Measurements from ENCODE around the gene L2HGDH. TPM values are rescaled to one million over a fixed set of nuclear protein-coding genes. Genes with fewer than 3 reads are reported as not detected.

The L2HGDH gene
- total RNA-seq, 1 experiment from 2014 or later: 22.6 TPM

- no peaks in the 10 kb centered on the region for H3K4me1 ChIP-seq (ENCODE audit: insufficient read depth, low read length)
- H3K79me1 ChIP-seq (ENCODE audit: insufficient read depth, low read depth, low read length, poor library complexity, severe bottlenecking): no peaks in the 10 kb centered on the region
- H3K4me3 Mint-ChIP-seq: no peak overlapping the region
- DNase-seq: no peak
- H3K27ac ChIP-seq (ENCODE audit: insufficient read length, low read depth, low read length): no peak overlapping the region
- no peaks in the 10 kb centered on the region for H4K20me1 ChIP-seq (ENCODE audit: control insufficient read depth, insufficient read depth, insufficient read length)
- no peak overlapping the region for H2BK15ac ChIP-seq (ENCODE audit: low read depth, low read length)
- H3K79me2 ChIP-seq (ENCODE audit: insufficient read depth, low read length): 0 out of 2 replicates have a peak, but pooled peaks cover 4% of the 10 kb centered on the region
- H3K36me3 Mint-ChIP-seq (ENCODE audit: insufficient read depth in 1 of 3, low read depth in 3 of 3): peaks cover 8% of the 10 kb centered on the region in 3 experiments
- H3K9me3 ChIP-seq (ENCODE audit: control insufficient read depth, low read depth, low read length): no peaks in the 10 kb centered on the region
- H3K4ac ChIP-seq (ENCODE audit: low read depth, low read length): no peak overlapping the region
- H3K4me1 Mint-ChIP-seq: peaks cover 33 to 36% of the 10 kb centered on the region in 2 experiments
- H3K4me2 ChIP-seq (ENCODE audit: insufficient read depth, insufficient read length, low read length): no peak overlapping the region
- no peak overlapping the region for H2BK12ac ChIP-seq (ENCODE audit: insufficient read length, low read depth, low read length)
- no peak overlapping the region for H4K91ac ChIP-seq (ENCODE audit: insufficient read length, low read depth, low read length)
- no peak overlapping the region for H3K56ac ChIP-seq (ENCODE audit: insufficient read length, low read depth, low read length)
- H3K23me2 ChIP-seq (ENCODE audit: insufficient read length, low read depth, low read length, poor library complexity, severe bottlenecking): peaks cover 7% of the 10 kb centered on the region
- H2AK5ac ChIP-seq (ENCODE audit: insufficient read length, low read length): no peak overlapping the region
- H3K27ac Mint-ChIP-seq: no peak overlapping the region
- H2BK5ac ChIP-seq (ENCODE audit: insufficient read length, low read length): no peak overlapping the region
- no peaks in the 10 kb centered on the region for H3K27me3 ChIP-seq (ENCODE audit: insufficient read depth, low read length)
- H3K27me3 Mint-ChIP-seq (ENCODE audit: low read depth): no peaks in the 10 kb centered on the region
- H3T11ph ChIP-seq (ENCODE audit: low read length): no peak overlapping the region
- H2BK120ac ChIP-seq (ENCODE audit: low read depth, low read length, poor library complexity, severe bottlenecking): no peak overlapping the region
- H2BK20ac ChIP-seq (ENCODE audit: low read depth, low read length, poor library complexity, severe bottlenecking): no peak overlapping the region
- TF ChIP-seq CTCF (conservative IDR thresholded peaks at IDR 0.05): no peak
- H3K9me3 Mint-ChIP-seq: peaks cover 5 to 10% of the 10 kb centered on the region in 2 experiments
- H3K18ac ChIP-seq (ENCODE audit: insufficient read length, low read depth, low read length): no peak overlapping the region
- H3K9ac ChIP-seq (ENCODE audit: extremely low read depth, insufficient read length, low read length): no peak overlapping the region
- WGBS (ENCODE audit: extremely low coverage, insufficient read length, low lambda C conversion rate): no CpG with 5 or more reads among the region's 2 CpGs
- H2AFZ ChIP-seq (ENCODE audit: low read length): no peak overlapping the region
- H4K8ac ChIP-seq (replicated peaks; ENCODE audit: insufficient read length, low read depth, low read length): no peak overlapping the region
- H3K14ac ChIP-seq (ENCODE audit: insufficient read depth, low read length): no peak overlapping the region
- H4K5ac ChIP-seq (ENCODE audit: insufficient read length, low read depth, low read length): no peak overlapping the region
- H3K23ac ChIP-seq (ENCODE audit: insufficient read length, low read depth, low read length): no peak overlapping the region
These were observed 83.7 kb downstream of the L2HGDH start for GRCh38 chr14:50228313-50228712.

Data from H9 (cell line).